Trophoblast cell (in vitro differentiated cells and primary cell): ENCODE results near the gene BPIFB4.
"Not testable (repeated sequence)": the region's sequence is repeated elsewhere in the genome, so short reads cannot be mapped to it uniquely, and the experiment has no call there.

Experiments
- DNase-seq, 2 donors: peaks; one replicate each; pipeline ENCODE4 v3.0.0-alpha.2; 2016
- H2AFZ ChIP-seq: 2 replicates; pipeline ENCODE4 v1.6.1; 2013; ENCODE audit warnings: low read length, moderate library complexity, mild to moderate bottlenecking; ENCODE audit not compliant: insufficient read depth, poor library complexity
- H2AK5ac ChIP-seq: 2 replicates; pipeline ENCODE4 v1.6.1; 2013; ENCODE audit warnings: mild to moderate bottlenecking, low read length
- H2BK120ac ChIP-seq: 2 replicates; pipeline ENCODE4 v1.6.1; 2013; ENCODE audit warnings: low read length, mild to moderate bottlenecking, moderate library complexity; ENCODE audit not compliant: insufficient read depth, poor library complexity
- H2BK12ac ChIP-seq: 2 replicates; pipeline ENCODE4 v1.6.1; 2013; ENCODE audit warnings: mild to moderate bottlenecking, low read length, moderate library complexity
- H2BK5ac ChIP-seq: 2 replicates; pipeline ENCODE4 v1.6.1; 2013; ENCODE audit warnings: low read length, low read depth, moderate library complexity, mild to moderate bottlenecking; ENCODE audit not compliant: poor library complexity
- H3K14ac ChIP-seq: 2 replicates; pipeline ENCODE4 v1.6.1; 2013; ENCODE audit warnings: mild to moderate bottlenecking, low read length
- H3K18ac ChIP-seq: 2 replicates; pipeline ENCODE4 v1.6.1; 2013; ENCODE audit warnings: mild to moderate bottlenecking, low read length
- H3K23ac ChIP-seq: 2 replicates; pipeline ENCODE4 v1.6.1; 2013; ENCODE audit warnings: low read length
- H3K27ac ChIP-seq: 2 replicates; pipeline ENCODE4 v1.5.1; 2013; ENCODE audit warnings: low read depth, mild to moderate bottlenecking, inconsistent platforms, low read length, moderate library complexity
- H3K27me3 ChIP-seq: 2 replicates; pipeline ENCODE4 v1.6.1; 2013; ENCODE audit warnings: inconsistent platforms, mild to moderate bottlenecking, low read length, moderate library complexity; ENCODE audit not compliant: insufficient read depth
- H3K36me3 ChIP-seq, 2 experiments: 1 replicate in 1 of 2; 2 replicates in 1 of 2; pipeline ENCODE4 v1.6.1; 2013; ENCODE audit warnings: low read length in 2 of 2, mild to moderate bottlenecking in 2 of 2, moderate library complexity in 1 of 2; ENCODE audit not compliant: insufficient read depth in 2 of 2, control insufficient read depth in 1 of 2
- H3K4ac ChIP-seq: 2 replicates; pipeline ENCODE4 v1.6.1; 2013; ENCODE audit warnings: low read depth, mild to moderate bottlenecking, low read length, moderate library complexity
- H3K4me1 ChIP-seq, 2 experiments: 1 replicate in 1 of 2; 2 replicates in 1 of 2; pipeline ENCODE4 v1.6.1; 2013; ENCODE audit warnings: low read length in 2 of 2, mild to moderate bottlenecking in 2 of 2, moderate library complexity in 1 of 2; ENCODE audit not compliant: insufficient read depth in 2 of 2, control insufficient read depth in 1 of 2
- H3K4me2 ChIP-seq: 2 replicates; pipeline ENCODE4 v1.6.1; 2013; ENCODE audit warnings: inconsistent platforms, mild to moderate bottlenecking, low read length, moderate library complexity
- H3K4me3 ChIP-seq: 2 replicates; pipeline ENCODE4 v1.5.1; 2013; ENCODE audit warnings: mild to moderate bottlenecking, low read depth, low read length, inconsistent platforms
- H3K79me1 ChIP-seq: one replicate; pipeline ENCODE4 v1.6.1; 2013; ENCODE audit warnings: low read length
- H3K79me2 ChIP-seq: 2 replicates; pipeline ENCODE4 v1.6.1; 2013; ENCODE audit warnings: low read length, mild to moderate bottlenecking; ENCODE audit not compliant: control insufficient read depth, insufficient read depth, poor library complexity
- H3K9ac ChIP-seq: 2 replicates; pipeline ENCODE4 v1.6.1; 2013; ENCODE audit warnings: mild to moderate bottlenecking, low read length
- H3K9me3 ChIP-seq: 2 replicates; pipeline ENCODE4 v1.6.1; 2013; ENCODE audit warnings: low read depth, mild to moderate bottlenecking, control low read depth, inconsistent platforms, low read length; ENCODE audit not compliant: insufficient read depth
- H4K12ac ChIP-seq: 2 replicates; pipeline ENCODE4 v1.6.1; 2013; ENCODE audit warnings: low read depth, mild to moderate bottlenecking, low read length, moderate library complexity
- H4K8ac ChIP-seq: 2 replicates; pipeline ENCODE4 v1.6.1; 2013; ENCODE audit warnings: low read depth, mild to moderate bottlenecking, low read length, moderate library complexity
- H4K91ac ChIP-seq: one replicate; pipeline ENCODE4 v1.6.1; 2013; ENCODE audit warnings: low read depth, mild to moderate bottlenecking, low read length, moderate library complexity
- WGBS: extraction: QIAGEN DNeasy Blood & Tissue Kit; methylation state at CpG from one replicate; pipeline ENCODE4 v1.1.7; 2013; ENCODE audit warnings: missing lambda C conversion rate; ENCODE audit not compliant: insufficient read length, insufficient coverage; ENCODE audit errors: extremely low coverage; 5-methylcytosine and 5-hydroxymethylcytosine counted together

The BPIFB4 gene

GRCh38 chr20:33043731-33044181 is 35.7 kb upstream of the BPIFB4 start:
- Histone ChIP-seq H3K9ac (no peak overlapping the region), H4K12ac (no peak overlapping the region), H3K27me3 (no peaks in the 10 kb centered on the region), H3K4me1 (no peaks in the 10 kb centered on the region), H3K79me2 (no peaks in the 10 kb centered on the region), H4K91ac (no peak overlapping the region), H3K36me3 (no peaks in the 10 kb centered on the region), H3K18ac (no peak overlapping the region), H2BK120ac (no peak overlapping the region), H4K8ac (no peak overlapping the region), H3K4ac (no peak overlapping the region), H3K27ac (no peak overlapping the region), H2BK12ac (no peak overlapping the region), H2BK5ac (no peak overlapping the region), H3K79me1 (no peaks in the 10 kb centered on the region), H2AK5ac (no peak overlapping the region), H3K9me3 (peaks cover 17% of the 10 kb centered on the region), H3K23ac (no peak overlapping the region), H3K4me2 (no peak overlapping the region), H3K4me3 (no peak overlapping the region), H2AFZ (no peak overlapping the region), H3K14ac (no peak overlapping the region)
- WGBS = no CpG with 5 or more reads among the region's 1 CpG
- DNase-seq = no peak

- not testable (repeated sequence) for DNase-seq, H3K27ac ChIP-seq, H2BK120ac ChIP-seq, H2BK12ac ChIP-seq, H3K9ac ChIP-seq, H3K4me1 ChIP-seq, H2AK5ac ChIP-seq, H2AFZ ChIP-seq, H3K27me3 ChIP-seq, H3K4me3 ChIP-seq, H2BK5ac ChIP-seq, H3K14ac ChIP-seq, H4K91ac ChIP-seq, H3K4ac ChIP-seq, H4K12ac ChIP-seq, H3K4me2 ChIP-seq, H3K79me1 ChIP-seq, H3K36me3 ChIP-seq, H4K8ac ChIP-seq, H3K18ac ChIP-seq, H3K79me2 ChIP-seq, H3K23ac ChIP-seq
- no CpG with 5 or more reads among the region's 15 CpGs for WGBS
- H3K9me3 ChIP-seq = peaks cover 17% of the 10 kb centered on the region
Observed at GRCh38 chr20:33045129-33045721, 34.2 kb upstream of the BPIFB4 start.

- no peak overlapping the region for H3K9ac ChIP-seq
- DNase-seq = no peak
- H3K23ac ChIP-seq = no peak overlapping the region
- peaks cover 18% of the 10 kb centered on the region for H3K9me3 ChIP-seq
- H4K91ac ChIP-seq = no peak overlapping the region
- H3K4me3 ChIP-seq = no peak overlapping the region
- H3K79me1 ChIP-seq = no peaks in the 10 kb centered on the region
- no peak overlapping the region for H3K4me2 ChIP-seq
- no peak overlapping the region for H2AFZ ChIP-seq
- no peak overlapping the region for H3K14ac ChIP-seq
- H3K4ac ChIP-seq = no peak overlapping the region
- H4K12ac ChIP-seq = no peak overlapping the region
- WGBS = no CpG with 5 or more reads among the region's 3 CpGs
- no peaks in the 10 kb centered on the region for H3K4me1 ChIP-seq
- no peak overlapping the region for H4K8ac ChIP-seq
- H2BK120ac ChIP-seq = no peak overlapping the region
- no peak overlapping the region for H2BK12ac ChIP-seq
- H3K36me3 ChIP-seq = no peaks in the 10 kb centered on the region
- no peaks in the 10 kb centered on the region for H3K27me3 ChIP-seq
- no peak overlapping the region for H3K18ac ChIP-seq
- H2AK5ac ChIP-seq = no peak overlapping the region
- no peaks in the 10 kb centered on the region for H3K79me2 ChIP-seq
- H2BK5ac ChIP-seq = no peak overlapping the region
- H3K27ac ChIP-seq = no peak overlapping the region
Observed at GRCh38 chr20:33046412-33046811, 33.0 kb upstream of the BPIFB4 start.

GRCh38 chr20:33051333-33051732 is 28.1 kb upstream of the BPIFB4 start:
- Histone ChIP-seq H4K91ac (no peak overlapping the region), H2BK120ac (no peak overlapping the region), H3K9me3 (peaks cover 10% of the 10 kb centered on the region), H3K4me1 (no peaks in the 10 kb centered on the region), H3K23ac (no peak overlapping the region), H2AK5ac (no peak overlapping the region), H3K27me3 (no peaks in the 10 kb centered on the region), H3K27ac (no peak overlapping the region), H4K8ac (no peak overlapping the region), H3K79me1 (no peaks in the 10 kb centered on the region), H3K4ac (no peak overlapping the region), H3K4me3 (no peak overlapping the region), H3K18ac (no peak overlapping the region), H2AFZ (no peak overlapping the region), H3K36me3 (no peaks in the 10 kb centered on the region), H3K14ac (no peak overlapping the region), H2BK12ac (no peak overlapping the region), H3K79me2 (no peaks in the 10 kb centered on the region), H3K4me2 (no peak overlapping the region), H4K12ac (no peak overlapping the region), H2BK5ac (no peak overlapping the region), H3K9ac (no peak overlapping the region)
- no peak for DNase-seq
- no CpG with 5 or more reads among the region's 4 CpGs for WGBS
